SK-N-SH (cell line): ENCODE results near the gene ABHD3. TPM values are rescaled to one million over a fixed set of nuclear protein-coding genes. Genes with fewer than 3 reads are reported as not detected.

Experiments used
- CTCF ChIA-PET: fragments of 300-600, 350-600 bp; formaldehyde crosslinking; extraction: SDS; loops from one replicate; lab custom pipeline; 2021; lab: Yijun Ruan, JAX
- POLR2A ChIA-PET: fragments of 350-600 bp; sonication (Branson Sonifier 250); formaldehyde crosslinking; extraction: SDS; loops from one replicate; lab custom pipeline; 2020; ENCODE audit warnings: antibody characterized with exemption, inconsistent platforms; lab: Yijun Ruan, JAX
- DNase-seq: peaks from one replicate; pipeline ENCODE4 v3.0.0; 2012
- H2AFZ ChIP-seq: fragments of 200-600 bp; sonication (generic); 2 replicates; pipeline ENCODE4 v1.8.1; 2016; ENCODE audit warnings: antibody characterized with exemption, mild to moderate bottlenecking, low read depth
- H3F3A ChIP-seq: fragments of 200-600 bp; sonication (generic); replicated peaks from 2 replicates; pipeline ENCODE3; 2016; ENCODE audit warnings: antibody characterized with exemption, mild to moderate bottlenecking; ENCODE audit not compliant: insufficient read depth
- H3K27ac ChIP-seq, 2 experiments: fragments of 200-500 bp in 1 of 2; fragments of 200-600 bp in 1 of 2; sonication (Bioruptor generic) in 1 of 2; sonication (generic), shearing (Covaris generic) in 1 of 2; 2 replicates each; pipeline versions ENCODE4 v1.5.1 to v1.6.1; 2014 to 2016; ENCODE audit warnings: low read depth in 2 of 2, inconsistent platforms in 1 of 2, low read length in 1 of 2, mild to moderate bottlenecking in 1 of 2, mixed read lengths in 1 of 2
- H3K27me3 ChIP-seq: fragments of 200-600 bp; sonication (generic), shearing (Covaris generic); 2 replicates; pipeline ENCODE4 v1.6.1; 2016; ENCODE audit warnings: mixed run types; ENCODE audit not compliant: insufficient read depth
- H3K36me3 ChIP-seq, 2 experiments: fragments of 200-500 bp in 1 of 2; fragments of 200-600 bp in 1 of 2; sonication (Bioruptor generic) in 1 of 2; sonication (generic) in 1 of 2; replicated peaks in 1 of 2; 2 replicates each; pipeline versions ENCODE3 to v1.5.1; 2014 to 2016; ENCODE audit warnings: low read length in 1 of 2, mild to moderate bottlenecking in 1 of 2; ENCODE audit not compliant: insufficient read depth in 2 of 2, control insufficient read depth in 1 of 2
- H3K4me1 ChIP-seq, 2 experiments: fragments of 200-500 bp in 1 of 2; fragments of 200-600 bp in 1 of 2; sonication (Bioruptor generic) in 1 of 2; sonication (generic), shearing (Covaris generic) in 1 of 2; 2 replicates each; pipeline versions ENCODE4 v1.5.1 to v1.6.1; 2014 to 2016; ENCODE audit warnings: low read depth in 1 of 2, low read length in 1 of 2, mixed run types in 1 of 2; ENCODE audit not compliant: insufficient read depth in 2 of 2, control insufficient read depth in 1 of 2
- H3K4me2 ChIP-seq: fragments of 200-600 bp; sonication (generic), shearing (Covaris generic); 2 replicates; pipeline ENCODE4 v1.6.1; 2017; ENCODE audit warnings: mixed run types
- H3K4me3 ChIP-seq, 2 experiments: fragments of 200-500 bp in 1 of 2; fragments of 200-600 bp in 1 of 2; sonication (Bioruptor generic) in 1 of 2; sonication (generic), shearing (Covaris generic) in 1 of 2; 2 replicates each; pipeline versions ENCODE4 v1.5.1 to v1.8.1; 2014 to 2016; ENCODE audit warnings: low read depth in 2 of 2, inconsistent platforms in 1 of 2, low read length in 1 of 2, mild to moderate bottlenecking in 1 of 2, mixed read lengths in 1 of 2, moderate library complexity in 1 of 2
- H3K79me2 ChIP-seq: fragments of 200-600 bp; sonication (generic); 2 replicates; pipeline ENCODE4 v1.8.1; 2017; ENCODE audit warnings: mild to moderate bottlenecking; ENCODE audit not compliant: insufficient read depth
- H3K9ac ChIP-seq: fragments of 200-600 bp; sonication (generic); 2 replicates; pipeline ENCODE4 v1.6.1; 2017; ENCODE audit warnings: mixed run types
- H3K9me2 ChIP-seq: fragments of 200-600 bp; sonication (generic); 2 replicates; pipeline ENCODE4 v1.6.1; 2017; ENCODE audit warnings: mixed run types
- H3K9me3 ChIP-seq: fragments of 200-600 bp; sonication (generic); 2 replicates; pipeline ENCODE4 v1.6.1; 2017; ENCODE audit warnings: mixed run types, mild to moderate bottlenecking, moderate library complexity
- H4K20me1 ChIP-seq: fragments of 200-600 bp; sonication (generic); 2 replicates; pipeline ENCODE4 v1.6.1; 2017; ENCODE audit warnings: mild to moderate bottlenecking, mixed run types; ENCODE audit not compliant: insufficient read depth
- CHD2 ChIP-seq: fragments of 150-350 bp; IDR thresholded peaks from 2 replicates; pipeline ENCODE4 v1.6.1; 2018; ENCODE audit warnings: low read length; ENCODE audit not compliant: partially characterized antibody
- EP300 ChIP-seq, 2 experiments: IDR thresholded peaks; 2 replicates each; pipeline versions ENCODE4 v1.4.0 to v1.6.1; 2012; ENCODE audit warnings: borderline replicate concordance in 1 of 2, low read depth in 1 of 2, low read length in 1 of 2
- EZH2phosphoT487 ChIP-seq: fragments of 200-600 bp; sonication (generic); IDR thresholded peaks from 2 replicates; pipeline ENCODE4 v1.6.1; 2017; ENCODE audit warnings: low read depth, mixed run types, mild to moderate bottlenecking, antibody characterized with exemption, moderate library complexity, borderline replicate concordance
- FOXJ3 ChIP-seq: sonication (generic); formaldehyde crosslinking; IDR thresholded peaks from 2 replicates; pipeline ENCODE4 v1.5.1; 2020; ENCODE audit warnings: mild to moderate bottlenecking, missing genetic modification reagents
- FOXM1 ChIP-seq: IDR thresholded peaks from 2 replicates; pipeline ENCODE4 v1.4.0; 2012; ENCODE audit warnings: low read depth, mild to moderate bottlenecking
- GABPA ChIP-seq: IDR thresholded peaks from 2 replicates; pipeline ENCODE4 v1.4.0; 2012; ENCODE audit warnings: low read depth, mild to moderate bottlenecking
- POLR2AphosphoS5 ChIP-seq: IDR thresholded peaks from 2 replicates; pipeline ENCODE4 v1.6.1; 2012; ENCODE audit warnings: low read depth, low read length
- RCOR1 ChIP-seq: fragments of 150-350 bp; IDR thresholded peaks from 2 replicates; pipeline ENCODE4 v1.6.1; 2017; ENCODE audit warnings: antibody characterized with exemption, low read length
- RFX5 ChIP-seq: IDR thresholded peaks from 2 replicates; pipeline ENCODE4 v1.6.1; 2012; ENCODE audit warnings: mild to moderate bottlenecking, improper control_type of control experiment, low read length
- SIN3A ChIP-seq: IDR thresholded peaks from 2 replicates; pipeline ENCODE4 v1.6.1; 2012; ENCODE audit warnings: low read depth, mild to moderate bottlenecking, low read length, moderate library complexity, borderline replicate concordance
- SMC3 ChIP-seq: IDR thresholded peaks from 2 replicates; pipeline ENCODE4 v1.6.1; 2012; ENCODE audit warnings: low read depth, low read length, improper control_type of control experiment
- TAF1 ChIP-seq: IDR thresholded peaks from 2 replicates; pipeline ENCODE4 v1.6.1; 2012; ENCODE audit warnings: low read depth, mild to moderate bottlenecking, low read length, moderate library complexity, borderline replicate concordance
- TEAD4 ChIP-seq: IDR thresholded peaks from 2 replicates; pipeline ENCODE4 v1.4.0; 2012; ENCODE audit warnings: mild to moderate bottlenecking, borderline replicate concordance; ENCODE audit not compliant: insufficient read depth
- YY1 ChIP-seq: IDR thresholded peaks from 2 replicates; pipeline ENCODE4 v1.4.0; 2012; ENCODE audit warnings: low read depth, mild to moderate bottlenecking
- WGBS: methylation state at CpG from one replicate; pipeline ENCODE4 v1.1.6; 2017; ENCODE audit warnings: low lambda C conversion rate; 5-methylcytosine and 5-hydroxymethylcytosine counted together
- polyA plus RNA-seq, 3 experiments: library from polyadenylated mRNA; depleted of rRNA; stranded (reverse); fragments of >200 nt; gene quantifications; 2 replicates each; pipeline ENCODE4 v1.2.3, GENCODE V29; 2012
- TF ChIP-seq, protein P1 (sequence below): fragments of 150-350 bp; IDR thresholded peaks from 2 replicates; pipeline ENCODE4 v1.6.1; 2017; ENCODE audit warnings: antibody characterized with exemption, low read length, low read depth, borderline replicate concordance
- TF ChIP-seq, protein P2 (sequence below): IDR thresholded peaks from 2 replicates; pipeline ENCODE4; 2012
- TF ChIP-seq, protein P3 (sequence below): IDR thresholded peaks from 2 replicates; pipeline ENCODE4 v1.6.1; 2012; ENCODE audit warnings: mild to moderate bottlenecking, low read depth, low read length, moderate library complexity
- TF ChIP-seq, protein P4 (sequence below): IDR thresholded peaks from 2 replicates; pipeline ENCODE4 v1.4.0; 2012; ENCODE audit warnings: low read depth
- TF ChIP-seq, protein P5 (sequence below): IDR thresholded peaks from 2 replicates; pipeline ENCODE4 v1.4.0; 2012; ENCODE audit warnings: low read depth, borderline replicate concordance
- TF ChIP-seq, protein P6 (sequence below): IDR thresholded peaks from 2 replicates; pipeline ENCODE4 v1.4.0; 2012; ENCODE audit warnings: low read depth, borderline replicate concordance

The ABHD3 gene
- polyA plus RNA-seq, 1 of the 3 experiments (the other 2 are of a cell fraction) = 4.3 TPM

DNA sequence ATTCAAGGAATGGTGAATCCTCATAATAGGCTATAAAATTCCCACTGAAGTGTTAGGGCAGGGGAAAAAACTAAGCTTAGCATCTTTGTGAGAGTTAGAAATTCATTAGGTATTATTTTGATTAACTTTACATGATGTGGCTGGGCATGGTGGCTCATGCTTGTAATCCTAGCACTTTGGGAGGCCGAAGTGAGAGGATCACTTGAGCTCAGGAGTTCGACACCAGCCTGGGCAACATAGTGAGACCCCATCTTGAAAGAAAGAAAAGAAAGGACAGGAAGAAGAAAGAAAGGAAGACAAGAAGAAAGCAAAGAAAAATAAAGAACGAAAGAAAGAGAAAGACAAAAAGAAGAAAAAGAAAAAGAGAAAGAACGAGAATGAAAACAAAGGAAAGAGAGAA is 52.5 kb downstream of the ABHD3 start:
- POLR2A ChIA-PET = no interaction called here
- H3K36me3 ChIP-seq = peaks cover 0 to 3% of the 10 kb centered on the region in 2 experiments
- H3K9me3 ChIP-seq = no peaks in the 10 kb centered on the region
- no peak for DNase-seq
- no peaks in the 10 kb centered on the region for H3K79me2 ChIP-seq
- H3F3A ChIP-seq = peaks cover 8% of the 10 kb centered on the region
- 94% methylated on average over 4 of the region's 4 CpGs for WGBS
- no peak overlapping the region for H3K27ac ChIP-seq
- no peak overlapping the region for H2AFZ ChIP-seq
- no peak overlapping the region for H3K9ac ChIP-seq
- no peak overlapping the region for H3K4me2 ChIP-seq
- no peaks in the 10 kb centered on the region for H3K9me2 ChIP-seq
- CTCF ChIA-PET = interaction anchor here (1.4 kb wide), 1 partner anchor 51 kb away, joined by 3 read pairs; the partner anchor contains the start of gene ESCO1
- TF ChIP-seq SIN3A (no peak), RCOR1 (no peak), EZH2phosphoT487 (no peak), FOXM1 (no peak), YY1 (no peak), RFX5 (no peak), SMC3 (no peak), TAF1 (no peak), TEAD4 (no peak), FOXJ3 (CRISPR knock-in tag) (no peak), GABPA (no peak), CHD2 (no peak), EP300 (IDR thresholded peaks at IDR 0.05; ENCODE audit: borderline replicate concordance in 1 of 2, low read depth in 1 of 2, low read length in 1 of 2) (no peak), POLR2AphosphoS5 (no peak)
- TF ChIP-seq, protein P1, sequence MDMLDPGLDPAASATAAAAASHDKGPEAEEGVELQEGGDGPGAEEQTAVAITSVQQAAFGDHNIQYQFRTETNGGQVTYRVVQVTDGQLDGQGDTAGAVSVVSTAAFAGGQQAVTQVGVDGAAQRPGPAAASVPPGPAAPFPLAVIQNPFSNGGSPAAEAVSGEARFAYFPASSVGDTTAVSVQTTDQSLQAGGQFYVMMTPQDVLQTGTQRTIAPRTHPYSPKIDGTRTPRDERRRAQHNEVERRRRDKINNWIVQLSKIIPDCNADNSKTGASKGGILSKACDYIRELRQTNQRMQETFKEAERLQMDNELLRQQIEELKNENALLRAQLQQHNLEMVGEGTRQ = no peak
- TF ChIP-seq, protein P2, sequence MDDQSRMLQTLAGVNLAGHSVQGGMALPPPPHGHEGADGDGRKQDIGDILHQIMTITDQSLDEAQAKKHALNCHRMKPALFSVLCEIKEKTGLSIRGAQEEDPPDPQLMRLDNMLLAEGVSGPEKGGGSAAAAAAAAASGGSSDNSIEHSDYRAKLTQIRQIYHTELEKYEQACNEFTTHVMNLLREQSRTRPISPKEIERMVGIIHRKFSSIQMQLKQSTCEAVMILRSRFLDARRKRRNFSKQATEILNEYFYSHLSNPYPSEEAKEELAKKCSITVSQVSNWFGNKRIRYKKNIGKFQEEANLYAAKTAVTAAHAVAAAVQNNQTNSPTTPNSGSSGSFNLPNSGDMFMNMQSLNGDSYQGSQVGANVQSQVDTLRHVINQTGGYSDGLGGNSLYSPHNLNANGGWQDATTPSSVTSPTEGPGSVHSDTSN = no peak
- TF ChIP-seq, protein P3, sequence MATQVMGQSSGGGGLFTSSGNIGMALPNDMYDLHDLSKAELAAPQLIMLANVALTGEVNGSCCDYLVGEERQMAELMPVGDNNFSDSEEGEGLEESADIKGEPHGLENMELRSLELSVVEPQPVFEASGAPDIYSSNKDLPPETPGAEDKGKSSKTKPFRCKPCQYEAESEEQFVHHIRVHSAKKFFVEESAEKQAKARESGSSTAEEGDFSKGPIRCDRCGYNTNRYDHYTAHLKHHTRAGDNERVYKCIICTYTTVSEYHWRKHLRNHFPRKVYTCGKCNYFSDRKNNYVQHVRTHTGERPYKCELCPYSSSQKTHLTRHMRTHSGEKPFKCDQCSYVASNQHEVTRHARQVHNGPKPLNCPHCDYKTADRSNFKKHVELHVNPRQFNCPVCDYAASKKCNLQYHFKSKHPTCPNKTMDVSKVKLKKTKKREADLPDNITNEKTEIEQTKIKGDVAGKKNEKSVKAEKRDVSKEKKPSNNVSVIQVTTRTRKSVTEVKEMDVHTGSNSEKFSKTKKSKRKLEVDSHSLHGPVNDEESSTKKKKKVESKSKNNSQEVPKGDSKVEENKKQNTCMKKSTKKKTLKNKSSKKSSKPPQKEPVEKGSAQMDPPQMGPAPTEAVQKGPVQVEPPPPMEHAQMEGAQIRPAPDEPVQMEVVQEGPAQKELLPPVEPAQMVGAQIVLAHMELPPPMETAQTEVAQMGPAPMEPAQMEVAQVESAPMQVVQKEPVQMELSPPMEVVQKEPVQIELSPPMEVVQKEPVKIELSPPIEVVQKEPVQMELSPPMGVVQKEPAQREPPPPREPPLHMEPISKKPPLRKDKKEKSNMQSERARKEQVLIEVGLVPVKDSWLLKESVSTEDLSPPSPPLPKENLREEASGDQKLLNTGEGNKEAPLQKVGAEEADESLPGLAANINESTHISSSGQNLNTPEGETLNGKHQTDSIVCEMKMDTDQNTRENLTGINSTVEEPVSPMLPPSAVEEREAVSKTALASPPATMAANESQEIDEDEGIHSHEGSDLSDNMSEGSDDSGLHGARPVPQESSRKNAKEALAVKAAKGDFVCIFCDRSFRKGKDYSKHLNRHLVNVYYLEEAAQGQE = no peak
- TF ChIP-seq, protein P4, sequence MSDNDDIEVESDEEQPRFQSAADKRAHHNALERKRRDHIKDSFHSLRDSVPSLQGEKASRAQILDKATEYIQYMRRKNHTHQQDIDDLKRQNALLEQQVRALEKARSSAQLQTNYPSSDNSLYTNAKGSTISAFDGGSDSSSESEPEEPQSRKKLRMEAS = no peak
- TF ChIP-seq, protein P5, sequence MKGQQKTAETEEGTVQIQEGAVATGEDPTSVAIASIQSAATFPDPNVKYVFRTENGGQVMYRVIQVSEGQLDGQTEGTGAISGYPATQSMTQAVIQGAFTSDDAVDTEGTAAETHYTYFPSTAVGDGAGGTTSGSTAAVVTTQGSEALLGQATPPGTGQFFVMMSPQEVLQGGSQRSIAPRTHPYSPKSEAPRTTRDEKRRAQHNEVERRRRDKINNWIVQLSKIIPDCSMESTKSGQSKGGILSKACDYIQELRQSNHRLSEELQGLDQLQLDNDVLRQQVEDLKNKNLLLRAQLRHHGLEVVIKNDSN = no peak
- TF ChIP-seq, protein P6, sequence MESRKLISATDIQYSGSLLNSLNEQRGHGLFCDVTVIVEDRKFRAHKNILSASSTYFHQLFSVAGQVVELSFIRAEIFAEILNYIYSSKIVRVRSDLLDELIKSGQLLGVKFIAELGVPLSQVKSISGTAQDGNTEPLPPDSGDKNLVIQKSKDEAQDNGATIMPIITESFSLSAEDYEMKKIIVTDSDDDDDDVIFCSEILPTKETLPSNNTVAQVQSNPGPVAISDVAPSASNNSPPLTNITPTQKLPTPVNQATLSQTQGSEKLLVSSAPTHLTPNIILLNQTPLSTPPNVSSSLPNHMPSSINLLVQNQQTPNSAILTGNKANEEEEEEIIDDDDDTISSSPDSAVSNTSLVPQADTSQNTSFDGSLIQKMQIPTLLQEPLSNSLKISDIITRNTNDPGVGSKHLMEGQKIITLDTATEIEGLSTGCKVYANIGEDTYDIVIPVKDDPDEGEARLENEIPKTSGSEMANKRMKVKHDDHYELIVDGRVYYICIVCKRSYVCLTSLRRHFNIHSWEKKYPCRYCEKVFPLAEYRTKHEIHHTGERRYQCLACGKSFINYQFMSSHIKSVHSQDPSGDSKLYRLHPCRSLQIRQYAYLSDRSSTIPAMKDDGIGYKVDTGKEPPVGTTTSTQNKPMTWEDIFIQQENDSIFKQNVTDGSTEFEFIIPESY = no peak
- H3K4me3 ChIP-seq = no peak overlapping the region
- no peaks in the 10 kb centered on the region for H3K4me1 ChIP-seq
- no peaks in the 10 kb centered on the region for H4K20me1 ChIP-seq
- no peaks in the 10 kb centered on the region for H3K27me3 ChIP-seq
